Right lobe of liver (tissue), 4 donors: ENCODE results near the gene TBK1.

Source experiments
- POLR2A ChIP-seq: fragments of 450-650 bp; IDR thresholded peaks from one replicate; pipeline ENCODE4 v1.6.1; 2017; ENCODE audit warnings: antibody characterized with exemption, mild to moderate bottlenecking
- TF ChIP-seq, protein P1 (sequence below), 4 donors: fragments of 200-600 bp in 3 of 4; fragments of 450-650 bp in 1 of 4; IDR thresholded peaks; one replicate each; pipeline versions ENCODE4 v1.5.1 to v1.8.0; 2016 to 2022; ENCODE audit warnings: antibody characterized with exemption in 4 of 4, mild to moderate bottlenecking in 2 of 4
- donor health status: DM: no; HTN: no; CAD: no.
- donor health status: DM: no; HTN: no; CAD: no.
- donor health status: DM: no; HTN: yes; CAD: no.

DNA sequence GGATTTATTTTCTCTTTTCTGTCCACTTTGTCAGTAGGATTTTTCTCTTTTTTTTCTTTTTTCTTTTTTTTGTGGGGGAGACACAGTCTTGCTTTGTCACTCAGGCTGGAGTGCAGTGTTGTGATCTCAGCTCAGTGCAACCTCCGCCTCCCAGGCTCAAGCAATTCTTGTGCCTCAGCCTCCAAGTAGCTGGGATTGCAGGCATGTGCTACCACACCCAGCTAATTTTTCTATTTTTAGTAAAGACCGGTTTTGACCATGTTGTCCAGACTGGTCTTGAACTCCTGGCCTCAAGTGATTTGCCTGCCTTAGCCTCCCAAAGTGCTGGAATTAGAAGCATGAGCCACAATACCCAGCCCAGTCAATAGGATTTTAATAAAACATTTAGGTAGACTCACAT lies 21.0 kb upstream of the TBK1 start:
- TF ChIP-seq, protein P1, sequence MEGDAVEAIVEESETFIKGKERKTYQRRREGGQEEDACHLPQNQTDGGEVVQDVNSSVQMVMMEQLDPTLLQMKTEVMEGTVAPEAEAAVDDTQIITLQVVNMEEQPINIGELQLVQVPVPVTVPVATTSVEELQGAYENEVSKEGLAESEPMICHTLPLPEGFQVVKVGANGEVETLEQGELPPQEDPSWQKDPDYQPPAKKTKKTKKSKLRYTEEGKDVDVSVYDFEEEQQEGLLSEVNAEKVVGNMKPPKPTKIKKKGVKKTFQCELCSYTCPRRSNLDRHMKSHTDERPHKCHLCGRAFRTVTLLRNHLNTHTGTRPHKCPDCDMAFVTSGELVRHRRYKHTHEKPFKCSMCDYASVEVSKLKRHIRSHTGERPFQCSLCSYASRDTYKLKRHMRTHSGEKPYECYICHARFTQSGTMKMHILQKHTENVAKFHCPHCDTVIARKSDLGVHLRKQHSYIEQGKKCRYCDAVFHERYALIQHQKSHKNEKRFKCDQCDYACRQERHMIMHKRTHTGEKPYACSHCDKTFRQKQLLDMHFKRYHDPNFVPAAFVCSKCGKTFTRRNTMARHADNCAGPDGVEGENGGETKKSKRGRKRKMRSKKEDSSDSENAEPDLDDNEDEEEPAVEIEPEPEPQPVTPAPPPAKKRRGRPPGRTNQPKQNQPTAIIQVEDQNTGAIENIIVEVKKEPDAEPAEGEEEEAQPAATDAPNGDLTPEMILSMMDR (IDR thresholded peaks at IDR 0.05): no peak
- TF ChIP-seq POLR2A: no peak
